Stimulated activated CD4-positive, alpha-beta T cell treated with anti-CD3 and anti-CD28 coated beads, Interleukin-2, amount 100 ng/mL, for 48 hours (primary cell): Measurements from ENCODE around the gene ANAPC10.
"Not testable (repeated sequence)": the region's sequence is repeated elsewhere in the genome, so short reads cannot be mapped to it uniquely, and the experiment has no call there.

Experiments used
- DNase-seq, 2 donors: peaks; one replicate each; pipeline ENCODE4 v3.0.0-alpha.2; 2020

Gene ANAPC10

GRCh38 chr4:145001635-145002034 is 96.4 kb downstream of the ANAPC10 start:
- no peak for DNase-seq

- DNase-seq: not testable (repeated sequence)
Measured at GRCh38 chr4:145000656-145001055, 97.3 kb downstream of the ANAPC10 start.

GRCh38 chr4:144989306-144989705 is 108.7 kb downstream of the ANAPC10 start:
- no peak for DNase-seq

- no peak for DNase-seq
Measured at GRCh38 chr4:144985531-144985930, 112.5 kb downstream of the ANAPC10 start.

- DNase-seq: no peak
Measured at GRCh38 chr4:144985014-144985413, 113.0 kb downstream of the ANAPC10 start.

- no peak for DNase-seq
Measured at GRCh38 chr4:144984241-144984640, 113.8 kb downstream of the ANAPC10 start.

GRCh38 chr4:144975718-144976117 is 122.3 kb downstream of the ANAPC10 start:
- DNase-seq: no peak

- DNase-seq: no peak
Measured at GRCh38 chr4:144970597-144970996, 127.4 kb downstream of the ANAPC10 start.

GRCh38 chr4:144969821-144970220 is 128.2 kb downstream of the ANAPC10 start:
- no peak for DNase-seq

GRCh38 chr4:144968606-144969005 is 129.4 kb downstream of the ANAPC10 start:
- no peak for DNase-seq

GRCh38 chr4:144967161-144967560 is 130.8 kb downstream of the ANAPC10 start:
- no peak for DNase-seq

GRCh38 chr4:144962300-144962699 is 135.7 kb downstream of the ANAPC10 start:
- DNase-seq: no peak

GRCh38 chr4:144955104-144955503 is 142.9 kb downstream of the ANAPC10 start:
- no peak for DNase-seq

GRCh38 chr4:144954230-144954629 is 143.8 kb downstream of the ANAPC10 start:
- no peak for DNase-seq

GRCh38 chr4:144948421-144948820 is 149.6 kb downstream of the ANAPC10 start:
- no peak for DNase-seq

GRCh38 chr4:144948009-144948408 is 150.0 kb downstream of the ANAPC10 start:
- no peak for DNase-seq
